Liver (tissue), 9 donors: Measurements from ENCODE around the gene MCTP1. TPM values are rescaled to one million over a fixed set of nuclear protein-coding genes. Genes with fewer than 3 reads are reported as not detected.

Experiments
- DNase-seq: peaks from one replicate; pipeline ENCODE4 v3.0.0-alpha.2; 2017; ENCODE audit warnings: low spot score
- H3K27ac ChIP-seq, 2 donors: one replicate each; pipeline ENCODE4 v1.7.0; 2013; ENCODE audit warnings: inconsistent platforms in 2 of 2, low read length in 2 of 2, control low read depth in 1 of 2, low read depth in 1 of 2, mild to moderate bottlenecking in 1 of 2
- H3K27me3 ChIP-seq, 4 donors: one replicate each; pipeline versions ENCODE4 v1.6.1 to v1.7.0; 2013; ENCODE audit warnings: low read length in 3 of 4, inconsistent platforms in 1 of 4, mild to moderate bottlenecking in 1 of 4, moderate library complexity in 1 of 4; ENCODE audit not compliant: control insufficient read depth in 4 of 4, insufficient read depth in 4 of 4
- H3K36me3 ChIP-seq, 4 donors: one replicate each; pipeline versions ENCODE4 v1.6.1 to v1.7.0; 2013; ENCODE audit warnings: low read length in 3 of 4, mild to moderate bottlenecking in 3 of 4, low read depth in 1 of 4, moderate library complexity in 1 of 4; ENCODE audit not compliant: control insufficient read depth in 4 of 4, insufficient read depth in 3 of 4
- H3K4me1 ChIP-seq, 4 donors: one replicate each; pipeline versions ENCODE4 v1.6.1 to v1.7.0; 2013; ENCODE audit warnings: low read length in 3 of 4, mild to moderate bottlenecking in 3 of 4, moderate library complexity in 1 of 4; ENCODE audit not compliant: control insufficient read depth in 4 of 4, insufficient read depth in 4 of 4
- H3K4me3 ChIP-seq, 3 donors: one replicate each; pipeline versions ENCODE4 v1.6.1 to v1.7.0; 2013; ENCODE audit warnings: low read length in 3 of 3, control low read depth in 1 of 3, low read depth in 1 of 3, mild to moderate bottlenecking in 1 of 3
- H3K9ac ChIP-seq, 2 donors: one replicate each; pipeline ENCODE4 v1.7.0; 2013; ENCODE audit warnings: low read length in 2 of 2, mild to moderate bottlenecking in 2 of 2, moderate library complexity in 2 of 2, control low read depth in 1 of 2, low read depth in 1 of 2
- H3K9me3 ChIP-seq, 4 donors: one replicate each; pipeline versions ENCODE4 v1.6.1 to v1.7.0; 2013; ENCODE audit warnings: low read length in 3 of 4; ENCODE audit not compliant: control insufficient read depth in 4 of 4
- ATF3 ChIP-seq: IDR thresholded peaks from 2 replicates; pipeline ENCODE4 v1.6.1; 2016; ENCODE audit warnings: antibody characterized with exemption
- CTCF ChIP-seq: fragments of 150-350 bp; IDR thresholded peaks from 2 replicates; pipeline ENCODE4 v1.5.1; 2017; ENCODE audit warnings: improper control_type of control experiment, low read depth, low read length; ENCODE audit not compliant: missing input control
- EGR1 ChIP-seq, 2 donors: IDR thresholded peaks; 2 replicates each; pipeline ENCODE4 v1.6.1; 2016 to 2018; ENCODE audit warnings: antibody characterized with exemption in 2 of 2, low read depth in 2 of 2
- FOXA1 ChIP-seq: IDR thresholded peaks from 2 replicates; pipeline ENCODE4 v1.6.1; 2016; ENCODE audit warnings: antibody characterized with exemption
- FOXA2 ChIP-seq: IDR thresholded peaks from 2 replicates; pipeline ENCODE4 v1.6.1; 2016; ENCODE audit warnings: antibody characterized with exemption
- GABPA ChIP-seq, 2 donors: IDR thresholded peaks in 1 of 2; conservative IDR thresholded peaks in 1 of 2; 2 replicates each; pipeline ENCODE4 v1.6.1; 2016; ENCODE audit warnings: antibody characterized with exemption in 2 of 2, mild to moderate bottlenecking in 1 of 2, moderate library complexity in 1 of 2
- HNF4A ChIP-seq, 2 donors: conservative IDR thresholded peaks; 2 replicates each; pipeline ENCODE4 v1.6.1; 2016; ENCODE audit warnings: antibody characterized with exemption in 2 of 2, mild to moderate bottlenecking in 2 of 2
- HNF4G ChIP-seq: IDR thresholded peaks from 2 replicates; pipeline ENCODE4 v1.6.1; 2016; ENCODE audit warnings: antibody characterized with exemption
- JUND ChIP-seq, 2 donors: IDR thresholded peaks; 2 replicates each; pipeline ENCODE4 v1.6.1; 2016; ENCODE audit warnings: antibody characterized with exemption in 2 of 2
- MAX ChIP-seq: IDR thresholded peaks from 2 replicates; pipeline ENCODE4 v1.6.1; 2016; ENCODE audit warnings: antibody characterized with exemption
- NR2F2 ChIP-seq: IDR thresholded peaks from 2 replicates; pipeline ENCODE4 v1.6.1; 2016; ENCODE audit warnings: antibody characterized with exemption
- RAD21 ChIP-seq, 2 donors: IDR thresholded peaks; 2 replicates each; pipeline ENCODE4 v1.6.1; 2016; ENCODE audit warnings: antibody characterized with exemption in 2 of 2, mild to moderate bottlenecking in 2 of 2
- REST ChIP-seq: IDR thresholded peaks from 2 replicates; pipeline ENCODE4 v1.6.1; 2016; ENCODE audit warnings: antibody characterized with exemption, mild to moderate bottlenecking
- RXRA ChIP-seq, 2 donors: IDR thresholded peaks; 2 replicates each; pipeline ENCODE4 v1.6.1; 2017 to 2018; ENCODE audit warnings: antibody characterized with exemption in 2 of 2, mild to moderate bottlenecking in 1 of 2
- SP1 ChIP-seq: IDR thresholded peaks from 2 replicates; pipeline ENCODE4 v1.6.1; 2018; ENCODE audit warnings: antibody characterized with exemption, mild to moderate bottlenecking
- TAF1 ChIP-seq: conservative IDR thresholded peaks from 2 replicates; pipeline ENCODE4 v1.6.1; 2016; ENCODE audit warnings: antibody characterized with exemption, mild to moderate bottlenecking
- YY1 ChIP-seq: IDR thresholded peaks from 2 replicates; pipeline ENCODE4 v1.6.1; 2016; ENCODE audit warnings: antibody characterized with exemption, mild to moderate bottlenecking
- ZBTB33 ChIP-seq: IDR thresholded peaks from 2 replicates; pipeline ENCODE4 v1.6.1; 2016; ENCODE audit warnings: antibody characterized with exemption
- whole genome bisulfite sequencing: extraction: QIAGEN DNeasy Blood & Tissue Kit; methylation state at CpG from one replicate; pipeline ENCODE4 v1.1.7; 2013; 5-methylcytosine and 5-hydroxymethylcytosine counted together
- polyA plus RNA-seq, 2 donors: library from polyadenylated mRNA; stranded (reverse) in 1 of 2; unstranded in 1 of 2; fragments of 200-250 nt in 1 of 2; fragments of >200 nt in 1 of 2; fragmentation: Nextera tagmentation in 1 of 2; extraction: Ambion mirVana in 1 of 2; gene quantifications; one replicate each; pipeline versions ENCODE4 v1.2.1 to v1.2.3, GENCODE V29; 2013 to 2015
- total RNA-seq, 2 donors: library from RNA; depleted of rRNA; stranded (reverse); fragments of >200 nt; gene quantifications; one replicate each; pipeline ENCODE4 v1.2.3, GENCODE V29; 2014
- donor health status: healthy.
- donor health status: healthy.
- donor health status: healthy.
- donor health status: healthy.
- donor health status: healthy.

Gene MCTP1
- total and polyA plus RNA-seq, 4 donors, result 0.67 to 7.6 (median 4.3) TPM

- TF ChIP-seq ZBTB33, result no peak
- TF ChIP-seq ATF3, result no peak
- no peak for TF ChIP-seq FOXA1
- TF ChIP-seq TAF1, result no peak
- TF ChIP-seq HNF4A (conservative IDR thresholded peaks at IDR 0.05), result no peak
- no peak for TF ChIP-seq NR2F2
- no peak for TF ChIP-seq RAD21 (IDR thresholded peaks at IDR 0.05)
- TF ChIP-seq HNF4G, result no peak
- no peak for TF ChIP-seq GABPA (IDR thresholded peaks at IDR 0.05 in 1 of 2, conservative IDR thresholded peaks at IDR 0.05 in 1 of 2)
- no peak for TF ChIP-seq EGR1 (IDR thresholded peaks at IDR 0.05; ENCODE audit: low read depth in 2 of 2)
- TF ChIP-seq RXRA (IDR thresholded peaks at IDR 0.05), result no peak
Observed at GRCh38 chr5:95224701-95225459, 60.0 kb downstream of the MCTP1 start (continued).

- Histone ChIP-seq H3K27me3 (no peaks in the 10 kb centered on the region), H3K36me3 (no peaks in the 10 kb centered on the region), H3K9me3 (no peaks in the 10 kb centered on the region), H3K4me1 (no peaks in the 10 kb centered on the region), H3K27ac (no peak overlapping the region), H3K9ac (no peak overlapping the region), H3K4me3 (no peak overlapping the region)
- no peak for DNase-seq
- WGBS, result 91% methylated on average over 2 of the region's 2 CpGs
- TF ChIP-seq RAD21 (IDR thresholded peaks at IDR 0.05) (no peak), REST (no peak), CTCF (no peak), YY1 (no peak), FOXA1 (no peak), FOXA2 (no peak), HNF4G (no peak), EGR1 (IDR thresholded peaks at IDR 0.05; ENCODE audit: low read depth in 2 of 2) (no peak), SP1 (no peak), ZBTB33 (no peak), JUND (IDR thresholded peaks at IDR 0.05) (no peak), HNF4A (conservative IDR thresholded peaks at IDR 0.05) (no peak), ATF3 (no peak), GABPA (IDR thresholded peaks at IDR 0.05 in 1 of 2, conservative IDR thresholded peaks at IDR 0.05 in 1 of 2) (no peak), MAX (no peak), NR2F2 (no peak)
Observed at GRCh38 chr5:95223566-95224258, 61.2 kb downstream of the MCTP1 start.
